ENCODE measurements around the gene GDPD5. TPM values are rescaled to one million over a fixed set of nuclear protein-coding genes. Genes with fewer than 3 reads are reported as not detected.

The GDPD5 gene
- total RNA-seq, 1 donor from 2014 or later, result 7.8 TPM

- H3K36me3 ChIP-seq (ENCODE audit: control insufficient read depth in 3 of 3, insufficient read depth in 3 of 3, low read length in 3 of 3), result no peaks in the 10 kb centered on the region
- H3K27me3 ChIP-seq (ENCODE audit: control insufficient read depth in 3 of 3, insufficient read depth in 3 of 3, low read length in 3 of 3), result no peaks in the 10 kb centered on the region
- no peaks in the 10 kb centered on the region for H3K9me3 ChIP-seq (ENCODE audit: control insufficient read depth in 3 of 3, low read length in 3 of 3)
- H3K9ac ChIP-seq (ENCODE audit: low read depth in 1 of 3, low read length in 3 of 3), result no peak overlapping the region
- H3K4me1 ChIP-seq (ENCODE audit: control insufficient read depth in 3 of 3, insufficient read depth in 3 of 3, low read length in 3 of 3), result peaks cover 15 to 25% (median 23%) of the 10 kb centered on the region in 3 donors
- H3K4me3 ChIP-seq (ENCODE audit: low read length in 3 of 3), result no peak overlapping the region
- no peak overlapping the region for H3K27ac ChIP-seq (ENCODE audit: low read depth, low read length)
Observed at GRCh38 chr11:75516140-75516539, 9.6 kb downstream of the GDPD5 start.

- H3K4me1 ChIP-seq (ENCODE audit: control insufficient read depth in 3 of 3, insufficient read depth in 3 of 3, low read length in 3 of 3), result peaks cover 10 to 18% (median 15%) of the 10 kb centered on the region in 3 donors
- no peak overlapping the region for H3K9ac ChIP-seq (ENCODE audit: low read depth in 1 of 3, low read length in 3 of 3)
- no peak overlapping the region for H3K27ac ChIP-seq (ENCODE audit: low read depth, low read length)
- no peaks in the 10 kb centered on the region for H3K9me3 ChIP-seq (ENCODE audit: control insufficient read depth in 3 of 3, low read length in 3 of 3)
- H3K27me3 ChIP-seq (ENCODE audit: control insufficient read depth in 3 of 3, insufficient read depth in 3 of 3, low read length in 3 of 3), result no peaks in the 10 kb centered on the region
- no peaks in the 10 kb centered on the region for H3K36me3 ChIP-seq (ENCODE audit: control insufficient read depth in 3 of 3, insufficient read depth in 3 of 3, low read length in 3 of 3)
- no peak overlapping the region for H3K4me3 ChIP-seq (ENCODE audit: low read length in 3 of 3)
Observed at GRCh38 chr11:75514596-75514995, 11.1 kb downstream of the GDPD5 start.

GRCh38 chr11:75513250-75513649 is 12.5 kb downstream of the GDPD5 start:
- H3K4me1 ChIP-seq (ENCODE audit: control insufficient read depth in 3 of 3, insufficient read depth in 3 of 3, low read length in 3 of 3), result peaks cover 18 to 22% (median 20%) of the 10 kb centered on the region in 3 donors
- no peaks in the 10 kb centered on the region for H3K9me3 ChIP-seq (ENCODE audit: control insufficient read depth in 3 of 3, low read length in 3 of 3)
- no peaks in the 10 kb centered on the region for H3K36me3 ChIP-seq (ENCODE audit: control insufficient read depth in 3 of 3, insufficient read depth in 3 of 3, low read length in 3 of 3)
- no peak overlapping the region for H3K27ac ChIP-seq (ENCODE audit: low read depth, low read length)
- no peaks in the 10 kb centered on the region for H3K27me3 ChIP-seq (ENCODE audit: control insufficient read depth in 3 of 3, insufficient read depth in 3 of 3, low read length in 3 of 3)
- H3K9ac ChIP-seq (ENCODE audit: low read depth in 1 of 3, low read length in 3 of 3), result no peak overlapping the region
- no peak overlapping the region for H3K4me3 ChIP-seq (ENCODE audit: low read length in 3 of 3)

- Histone ChIP-seq H3K27me3 (ENCODE audit: control insufficient read depth in 3 of 3, insufficient read depth in 3 of 3, low read length in 3 of 3) (no peaks in the 10 kb centered on the region), H3K4me1 (ENCODE audit: control insufficient read depth in 3 of 3, insufficient read depth in 3 of 3, low read length in 3 of 3) (peaks cover 38 to 45% (median 39%) of the 10 kb centered on the region in 3 donors), H3K9ac (ENCODE audit: low read depth in 1 of 3, low read length in 3 of 3) (no peak overlapping the region), H3K36me3 (ENCODE audit: control insufficient read depth in 3 of 3, insufficient read depth in 3 of 3, low read length in 3 of 3) (no peaks in the 10 kb centered on the region), H3K4me3 (ENCODE audit: low read length in 3 of 3) (no peak overlapping the region), H3K9me3 (ENCODE audit: control insufficient read depth in 3 of 3, low read length in 3 of 3) (no peaks in the 10 kb centered on the region), H3K27ac (ENCODE audit: low read depth, low read length) (no peak overlapping the region)
Observed at GRCh38 chr11:75510723-75511019, 15.1 kb downstream of the GDPD5 start.

- no peaks in the 10 kb centered on the region for H3K36me3 ChIP-seq (ENCODE audit: control insufficient read depth in 3 of 3, insufficient read depth in 3 of 3, low read length in 3 of 3)
- peaks cover 39 to 50% (median 44%) of the 10 kb centered on the region in 3 donors for H3K4me1 ChIP-seq (ENCODE audit: control insufficient read depth in 3 of 3, insufficient read depth in 3 of 3, low read length in 3 of 3)
- no peak overlapping the region for H3K4me3 ChIP-seq (ENCODE audit: low read length in 3 of 3)
- H3K9me3 ChIP-seq (ENCODE audit: control insufficient read depth in 3 of 3, low read length in 3 of 3), result no peaks in the 10 kb centered on the region
- H3K9ac ChIP-seq (ENCODE audit: low read depth in 1 of 3, low read length in 3 of 3), result peak overlapping the region in 1 of 3 donors; percentile 8
- no peaks in the 10 kb centered on the region for H3K27me3 ChIP-seq (ENCODE audit: control insufficient read depth in 3 of 3, insufficient read depth in 3 of 3, low read length in 3 of 3)
- no peak overlapping the region for H3K27ac ChIP-seq (ENCODE audit: low read depth, low read length)
Observed at GRCh38 chr11:75510004-75510722, 15.6 kb downstream of the GDPD5 start.

- Histone ChIP-seq H3K27me3 (ENCODE audit: control insufficient read depth in 3 of 3, insufficient read depth in 3 of 3, low read length in 3 of 3) (no peaks in the 10 kb centered on the region), H3K9ac (ENCODE audit: low read depth in 1 of 3, low read length in 3 of 3) (peak overlapping the region in 1 of 3 donors; percentile 50), H3K27ac (ENCODE audit: low read depth, low read length) (no peak overlapping the region), H3K4me3 (ENCODE audit: low read length in 3 of 3) (no peak overlapping the region), H3K9me3 (ENCODE audit: control insufficient read depth in 3 of 3, low read length in 3 of 3) (no peaks in the 10 kb centered on the region), H3K36me3 (ENCODE audit: control insufficient read depth in 3 of 3, insufficient read depth in 3 of 3, low read length in 3 of 3) (no peaks in the 10 kb centered on the region), H3K4me1 (ENCODE audit: control insufficient read depth in 3 of 3, insufficient read depth in 3 of 3, low read length in 3 of 3) (peaks cover 39 to 50% (median 44%) of the 10 kb centered on the region in 3 donors)
Observed at GRCh38 chr11:75509020-75509720, 16.6 kb downstream of the GDPD5 start.

GRCh38 chr11:75508051-75508561 is 17.6 kb downstream of the GDPD5 start:
- no peaks in the 10 kb centered on the region for H3K9me3 ChIP-seq (ENCODE audit: control insufficient read depth in 3 of 3, low read length in 3 of 3)
- H3K4me1 ChIP-seq (ENCODE audit: control insufficient read depth in 3 of 3, insufficient read depth in 3 of 3, low read length in 3 of 3), result peaks cover 39 to 46% (median 44%) of the 10 kb centered on the region in 3 donors
- H3K9ac ChIP-seq (ENCODE audit: low read depth in 1 of 3, low read length in 3 of 3), result no peak overlapping the region
- H3K27me3 ChIP-seq (ENCODE audit: control insufficient read depth in 3 of 3, insufficient read depth in 3 of 3, low read length in 3 of 3), result no peaks in the 10 kb centered on the region
- no peaks in the 10 kb centered on the region for H3K36me3 ChIP-seq (ENCODE audit: control insufficient read depth in 3 of 3, insufficient read depth in 3 of 3, low read length in 3 of 3)
- no peak overlapping the region for H3K4me3 ChIP-seq (ENCODE audit: low read length in 3 of 3)
- no peak overlapping the region for H3K27ac ChIP-seq (ENCODE audit: low read depth, low read length)

GRCh38 chr11:75507571-75507970 is 18.2 kb downstream of the GDPD5 start:
- H3K9me3 ChIP-seq (ENCODE audit: control insufficient read depth in 3 of 3, low read length in 3 of 3), result no peaks in the 10 kb centered on the region
- no peaks in the 10 kb centered on the region for H3K27me3 ChIP-seq (ENCODE audit: control insufficient read depth in 3 of 3, insufficient read depth in 3 of 3, low read length in 3 of 3)
- no peak overlapping the region for H3K4me3 ChIP-seq (ENCODE audit: low read length in 3 of 3)
- H3K9ac ChIP-seq (ENCODE audit: low read depth in 1 of 3, low read length in 3 of 3), result no peak overlapping the region
- H3K36me3 ChIP-seq (ENCODE audit: control insufficient read depth in 3 of 3, insufficient read depth in 3 of 3, low read length in 3 of 3), result no peaks in the 10 kb centered on the region
- H3K27ac ChIP-seq (ENCODE audit: low read depth, low read length), result no peak overlapping the region
- peaks cover 39 to 46% (median 44%) of the 10 kb centered on the region in 3 donors for H3K4me1 ChIP-seq (ENCODE audit: control insufficient read depth in 3 of 3, insufficient read depth in 3 of 3, low read length in 3 of 3)

GRCh38 chr11:75506827-75507226 is 18.9 kb downstream of the GDPD5 start:
- Histone ChIP-seq H3K4me1 (ENCODE audit: control insufficient read depth in 3 of 3, insufficient read depth in 3 of 3, low read length in 3 of 3) (peaks cover 39 to 46% (median 44%) of the 10 kb centered on the region in 3 donors), H3K9ac (ENCODE audit: low read depth in 1 of 3, low read length in 3 of 3) (peak overlapping the region in 2 of 3 donors; percentile 25 to 35), H3K27me3 (ENCODE audit: control insufficient read depth in 3 of 3, insufficient read depth in 3 of 3, low read length in 3 of 3) (no peaks in the 10 kb centered on the region), H3K9me3 (ENCODE audit: control insufficient read depth in 3 of 3, low read length in 3 of 3) (no peaks in the 10 kb centered on the region), H3K27ac (ENCODE audit: low read depth, low read length) (no peak overlapping the region), H3K36me3 (ENCODE audit: control insufficient read depth in 3 of 3, insufficient read depth in 3 of 3, low read length in 3 of 3) (no peaks in the 10 kb centered on the region), H3K4me3 (ENCODE audit: low read length in 3 of 3) (no peak overlapping the region)
